WTC11 (cell line): ENCODE measurements around the gene NFE2L3.

Source experiments
- CBFB ChIP-seq: sonication (generic); formaldehyde crosslinking; IDR thresholded peaks from 2 replicates; pipeline ENCODE4 v1.8.1; 2022; ENCODE audit warnings: mild to moderate bottlenecking, low read depth, missing genetic modification reagents
- CREM ChIP-seq: sonication (generic); formaldehyde crosslinking; IDR thresholded peaks from 2 replicates; pipeline ENCODE4 v1.8.1; 2022; ENCODE audit warnings: mild to moderate bottlenecking, missing genetic modification reagents, moderate library complexity
- CTCF ChIP-seq: fragments of 200-600 bp; IDR thresholded peaks from 2 replicates; pipeline ENCODE4 v1.8.0; 2022; ENCODE audit warnings: antibody characterized with exemption
- E2F5 ChIP-seq: sonication (generic); formaldehyde crosslinking; IDR thresholded peaks from 2 replicates; pipeline ENCODE4 v1.8.1; 2022; ENCODE audit warnings: mild to moderate bottlenecking, moderate library complexity, missing genetic modification reagents
- ZNF317 ChIP-seq: sonication (generic); formaldehyde crosslinking; IDR thresholded peaks from 2 replicates; pipeline ENCODE4 v1.8.1; 2023; ENCODE audit warnings: low read depth, mild to moderate bottlenecking, moderate library complexity, missing genetic modification reagents, borderline replicate concordance
- ZNF512 ChIP-seq: sonication (generic); formaldehyde crosslinking; IDR thresholded peaks from 2 replicates; pipeline ENCODE4 v1.8.1; 2022; ENCODE audit warnings: missing genetic modification reagents, borderline replicate concordance
- TF ChIP-seq, protein P1 (sequence below): sonication (generic); formaldehyde crosslinking; conservative IDR thresholded peaks from 2 replicates; pipeline ENCODE4 v1.8.1; 2022; ENCODE audit warnings: mild to moderate bottlenecking, missing genetic modification reagents
- TF ChIP-seq, protein P2 (sequence below): sonication (generic); formaldehyde crosslinking; IDR thresholded peaks from 2 replicates; pipeline ENCODE4 v1.8.0; 2022; ENCODE audit warnings: mild to moderate bottlenecking, missing genetic modification reagents

GRCh38 chr7:26191974-26192479 is 40.0 kb downstream of the NFE2L3 start:
- TF ChIP-seq CTCF (no peak), E2F5 (no peak), ZNF512 (CRISPR knock-in tag) (no peak), CREM (no peak), CBFB (no peak), ZNF317 (CRISPR knock-in tag) (no peak)
- TF ChIP-seq, protein P1, sequence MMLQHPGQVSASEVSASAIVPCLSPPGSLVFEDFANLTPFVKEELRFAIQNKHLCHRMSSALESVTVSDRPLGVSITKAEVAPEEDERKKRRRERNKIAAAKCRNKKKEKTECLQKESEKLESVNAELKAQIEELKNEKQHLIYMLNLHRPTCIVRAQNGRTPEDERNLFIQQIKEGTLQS, result no peak
- TF ChIP-seq, protein P2, sequence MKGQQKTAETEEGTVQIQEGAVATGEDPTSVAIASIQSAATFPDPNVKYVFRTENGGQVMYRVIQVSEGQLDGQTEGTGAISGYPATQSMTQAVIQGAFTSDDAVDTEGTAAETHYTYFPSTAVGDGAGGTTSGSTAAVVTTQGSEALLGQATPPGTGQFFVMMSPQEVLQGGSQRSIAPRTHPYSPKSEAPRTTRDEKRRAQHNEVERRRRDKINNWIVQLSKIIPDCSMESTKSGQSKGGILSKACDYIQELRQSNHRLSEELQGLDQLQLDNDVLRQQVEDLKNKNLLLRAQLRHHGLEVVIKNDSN (CRISPR knock-in tag), result no peak
